ENCODE measurements around the gene TEX55. TPM values are rescaled to one million over a fixed set of nuclear protein-coding genes. Genes with fewer than 3 reads are reported as not detected.

The TEX55 gene
- total RNA-seq, 2 experiments from 2014 or later, result not detected

- no peaks in the 10 kb centered on the region for H3K4me1 Mint-ChIP-seq (ENCODE audit: low read depth)
- intact Hi-C loops (cut with DNase I, micrococcal nuclease), result no loop called here
- Histone ChIP-seq H3K9me3 (ENCODE audit: control insufficient read depth in 1 of 2, insufficient read depth in 1 of 2, low read length in 2 of 2) (no peaks in the 10 kb centered on the region), H3K27ac (ENCODE audit: low read depth in 1 of 2, low read length in 2 of 2) (no peak overlapping the region), H3K4me1 (ENCODE audit: insufficient read depth, low read length) (no peaks in the 10 kb centered on the region), H3K27me3 (ENCODE audit: control insufficient read depth in 1 of 2, insufficient read depth in 2 of 2, low read length in 2 of 2) (no peaks in the 10 kb centered on the region), H3K36me3 (ENCODE audit: insufficient read depth, low read length) (no peaks in the 10 kb centered on the region), H3K4me3 (ENCODE audit: low read length) (no peak overlapping the region)
- no peaks in the 10 kb centered on the region for H3K9me3 Mint-ChIP-seq
- H3K27ac Mint-ChIP-seq, result no peak overlapping the region
- DNase-seq, result no peak
- ATAC-seq (ENCODE audit: poor library complexity), result no peak
- H3K27me3 Mint-ChIP-seq, result peaks cover 4% of the 10 kb centered on the region
- no peak overlapping the region for H3K4me3 Mint-ChIP-seq
- CTCF ChIA-PET, result no interaction called here
- H3K36me3 Mint-ChIP-seq (ENCODE audit: low read depth), result no peaks in the 10 kb centered on the region
- no peak for TF ChIP-seq CTCF (IDR thresholded peaks at IDR 0.05)
- POLR2A ChIA-PET, result no interaction called here
These were observed 24.9 kb downstream of the TEX55 start for GRCh38 chr3:119170821-119171220.

- ATAC-seq (ENCODE audit: poor library complexity) (peak; percentile 68), DNase-seq (peak in 1 of 14 experiments; percentile 1)
- Histone ChIP-seq H3K27me3 (ENCODE audit: control insufficient read depth in 1 of 2, insufficient read depth in 2 of 2, low read length in 2 of 2) (no peaks in the 10 kb centered on the region), H3K4me1 (ENCODE audit: insufficient read depth, low read length) (no peaks in the 10 kb centered on the region), H3K27ac (ENCODE audit: low read depth in 1 of 2, low read length in 2 of 2) (no peak within 1 kb of the TSS), H3K36me3 (ENCODE audit: insufficient read depth, low read length) (no peaks in the 10 kb centered on the region), H3K4me3 (ENCODE audit: low read length) (no peak within 1 kb of the TSS), H3K9me3 (ENCODE audit: control insufficient read depth in 1 of 2, insufficient read depth in 1 of 2, low read length in 2 of 2) (no peaks in the 10 kb centered on the region)
- H3K27me3 Mint-ChIP-seq, result peaks cover 16% of the 10 kb centered on the region
- H3K4me3 Mint-ChIP-seq, result no peak within 1 kb of the TSS
- no peaks in the 10 kb centered on the region for H3K36me3 Mint-ChIP-seq (ENCODE audit: low read depth)
- intact Hi-C loops (cut with DNase I, micrococcal nuclease), result no loop called here
- CTCF ChIA-PET, result no interaction called here
- no peaks in the 10 kb centered on the region for H3K9me3 Mint-ChIP-seq
- no peak for TF ChIP-seq CTCF (IDR thresholded peaks at IDR 0.05)
- no peaks in the 10 kb centered on the region for H3K4me1 Mint-ChIP-seq (ENCODE audit: low read depth)
- POLR2A ChIA-PET, result no interaction called here
- no peak within 1 kb of the TSS for H3K27ac Mint-ChIP-seq
These were observed 27.4 kb downstream of the TEX55 start, which contains the start of gene UPK1B for GRCh38 chr3:119173325-119173724. UPK1B (plus strand) TSS chr3:119173598; CDS start chr3:119186742, 13,144 bp downstream.

GRCh38 chr3:119175872-119176756 is 30.1 kb downstream of the TEX55 start:
- no peaks in the 10 kb centered on the region for H3K9me3 Mint-ChIP-seq

More at GRCh38 chr3:119175872-119176756, 30.1 kb downstream of the TEX55 start:
- Mint-ChIP-seq H3K4me1 (ENCODE audit: low read depth) (no peaks in the 10 kb centered on the region), H3K36me3 (ENCODE audit: low read depth) (no peaks in the 10 kb centered on the region), H3K27ac (no peak overlapping the region), H3K27me3 (peaks cover 21% of the 10 kb centered on the region), H3K4me3 (no peak overlapping the region)
- no peaks in the 10 kb centered on the region for H3K27me3 ChIP-seq (ENCODE audit: control insufficient read depth in 1 of 2, insufficient read depth in 2 of 2, low read length in 2 of 2)
- H3K4me3 ChIP-seq (ENCODE audit: low read length), result no peak overlapping the region
- H3K4me1 ChIP-seq (ENCODE audit: insufficient read depth, low read length), result no peaks in the 10 kb centered on the region
- ChIA-PET POLR2A (no interaction called here), CTCF (no interaction called here)
- intact Hi-C loops (cut with DNase I, micrococcal nuclease), result no loop called here
- H3K36me3 ChIP-seq (ENCODE audit: insufficient read depth, low read length), result no peaks in the 10 kb centered on the region
- TF ChIP-seq CTCF (IDR thresholded peaks at IDR 0.05), result no peak
- ATAC-seq (ENCODE audit: poor library complexity) (no peak), DNase-seq (no peak)
- no peaks in the 10 kb centered on the region for H3K9me3 ChIP-seq (ENCODE audit: control insufficient read depth in 1 of 2, insufficient read depth in 1 of 2, low read length in 2 of 2)
- no peak overlapping the region for H3K27ac ChIP-seq (ENCODE audit: low read depth in 1 of 2, low read length in 2 of 2)
